GM21423 (cell line): ENCODE results near the gene FAM241A.
"Not testable (repeated sequence)": the region's sequence is repeated elsewhere in the genome, so short reads cannot be mapped to it uniquely, and the experiment has no call there.

Experiments
- ATAC-seq: cut with Tn5 transposase; IDR thresholded peaks from one replicate; pipeline ENCODE4 v1.9.1; 2021; ENCODE audit warnings: mild to moderate bottlenecking, moderate library complexity; ENCODE audit not compliant: unreplicated experiment

FAM241A gene

DNA sequence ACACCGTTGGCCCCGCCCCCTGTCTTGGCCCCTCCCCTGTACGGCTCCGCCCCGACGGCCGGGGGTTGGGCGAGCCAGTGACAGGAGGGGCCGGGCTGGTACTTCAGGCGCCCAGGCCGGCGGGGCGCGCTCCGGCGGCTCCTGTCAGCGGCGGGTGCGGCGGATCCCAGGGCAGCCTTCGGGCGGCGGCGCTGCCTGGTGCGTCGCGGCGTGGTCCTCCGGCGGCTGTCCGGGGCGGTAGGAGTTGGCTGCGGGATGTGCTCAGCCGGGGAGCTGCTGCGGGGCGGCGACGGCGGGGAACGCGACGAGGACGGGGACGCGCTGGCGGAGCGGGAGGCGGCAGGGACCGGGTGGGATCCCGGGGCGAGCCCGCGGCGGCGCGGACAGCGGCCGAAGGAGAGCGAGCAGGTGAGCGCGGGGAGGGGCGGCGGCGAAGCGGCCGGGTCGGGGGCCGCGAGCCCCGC lies at the start of gene FAM241A:
TSS of gene FAM241A (plus strand) at position 129 of the 464 bp plus-strand sequence. CDS start at position 256, 127 bp downstream.
- ATAC-seq, result peak; percentile 93

DNA sequence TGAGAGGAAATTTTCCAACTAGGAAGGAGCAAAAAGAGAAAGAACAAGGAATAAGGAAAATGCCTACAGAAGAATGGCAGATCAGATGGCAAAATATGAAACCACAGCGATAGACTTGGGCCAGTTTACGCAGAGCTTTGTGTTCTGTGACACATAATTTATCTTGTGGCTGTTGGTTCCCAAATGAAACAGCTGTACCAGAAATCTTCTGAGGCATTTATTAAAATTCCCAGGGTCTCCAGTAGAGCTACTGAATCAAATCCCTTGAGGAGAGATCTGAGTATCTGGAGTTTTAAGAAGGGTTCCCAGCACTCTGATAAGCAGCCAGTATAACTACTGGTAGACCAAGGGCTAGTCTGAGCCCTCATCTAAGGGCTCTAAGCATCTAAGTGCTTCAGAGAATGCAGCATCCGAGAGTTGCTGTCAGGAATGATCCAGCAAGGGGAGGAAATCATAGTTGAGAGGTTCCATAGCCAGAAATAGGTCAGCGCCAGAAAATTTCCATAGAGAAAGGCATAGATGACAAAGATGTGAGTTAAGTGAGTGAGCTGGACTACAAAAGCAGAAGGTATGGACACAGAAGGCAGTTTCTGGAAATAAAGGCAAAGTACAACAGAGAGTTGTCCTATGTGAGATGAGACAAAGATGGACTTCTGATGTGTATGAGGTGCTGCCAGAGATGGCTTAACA lies 46.3 kb upstream of the FAM241A start:
- ATAC-seq, result no peak

GRCh38 chr4:112099701-112100297 lies 45.5 kb upstream of the FAM241A start:
- ATAC-seq, result peak; percentile 59

GRCh38 chr4:112102875-112103370 lies 42.3 kb upstream of the FAM241A start:
- no peak for ATAC-seq

DNA sequence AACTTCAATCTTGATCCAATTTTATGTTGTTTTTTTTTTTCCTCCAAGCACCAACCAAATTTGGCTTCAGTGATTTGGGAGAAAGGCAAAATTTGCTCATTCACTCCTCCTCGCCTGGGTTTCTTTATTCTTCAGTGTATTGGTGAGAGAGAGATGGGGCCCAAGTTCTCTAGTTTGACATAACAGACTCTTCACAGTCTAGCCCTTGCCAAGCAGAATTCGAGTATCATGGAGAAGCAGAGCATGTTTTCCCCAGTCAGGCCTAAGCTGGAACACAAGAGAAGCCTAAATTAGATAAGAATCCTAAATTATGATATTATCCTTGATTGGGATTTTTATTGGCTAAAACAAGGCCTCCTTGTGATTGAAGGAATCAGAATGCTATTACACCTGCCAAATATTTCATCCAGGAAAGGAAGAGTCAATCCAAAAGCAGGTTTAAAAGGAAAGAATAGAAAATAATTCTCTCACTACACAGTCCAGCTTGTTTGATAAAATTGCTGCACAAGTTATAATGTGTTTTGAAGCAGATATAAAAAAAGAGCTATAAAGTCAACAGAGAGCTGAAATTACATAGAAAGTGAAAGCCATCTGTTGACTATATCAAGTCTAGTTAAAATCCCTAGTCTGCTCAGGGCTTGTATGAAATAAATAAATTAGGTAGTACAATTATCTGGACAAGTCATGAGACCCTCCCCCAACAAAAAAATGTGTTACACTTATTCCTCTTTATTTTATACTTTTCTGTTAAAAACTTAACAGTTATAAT lies 39.9 kb upstream of the FAM241A start:
- ATAC-seq, result no peak

- no peak for ATAC-seq
Observed at GRCh38 chr4:112109360-112110058, 35.7 kb upstream of the FAM241A start.

DNA sequence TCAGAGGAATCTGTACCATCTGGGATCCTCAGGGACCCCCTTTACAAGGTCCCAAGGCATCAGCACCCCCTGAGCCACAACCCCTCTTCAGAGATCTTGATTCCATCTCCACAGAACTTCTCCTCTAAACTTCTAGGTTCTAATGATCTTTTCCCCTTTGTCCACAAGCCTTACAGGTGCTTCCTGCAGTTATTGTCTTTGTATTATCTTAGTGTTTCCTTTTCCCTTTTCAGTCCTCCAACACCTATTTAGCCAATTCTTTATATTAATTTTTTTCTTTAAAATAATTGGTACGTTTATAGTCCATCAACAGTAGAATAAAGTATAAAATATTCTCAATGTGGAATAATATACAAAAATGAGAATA lies 35.2 kb upstream of the FAM241A start:
- ATAC-seq, result no peak

- ATAC-seq, result no peak
Observed at GRCh38 chr4:112111306-112111705, 33.9 kb upstream of the FAM241A start.

- ATAC-seq, result not testable (repeated sequence)
Observed at GRCh38 chr4:112112095-112112494, 33.2 kb upstream of the FAM241A start.

- ATAC-seq, result no peak
Observed at GRCh38 chr4:112112590-112113170, 32.6 kb upstream of the FAM241A start.

DNA sequence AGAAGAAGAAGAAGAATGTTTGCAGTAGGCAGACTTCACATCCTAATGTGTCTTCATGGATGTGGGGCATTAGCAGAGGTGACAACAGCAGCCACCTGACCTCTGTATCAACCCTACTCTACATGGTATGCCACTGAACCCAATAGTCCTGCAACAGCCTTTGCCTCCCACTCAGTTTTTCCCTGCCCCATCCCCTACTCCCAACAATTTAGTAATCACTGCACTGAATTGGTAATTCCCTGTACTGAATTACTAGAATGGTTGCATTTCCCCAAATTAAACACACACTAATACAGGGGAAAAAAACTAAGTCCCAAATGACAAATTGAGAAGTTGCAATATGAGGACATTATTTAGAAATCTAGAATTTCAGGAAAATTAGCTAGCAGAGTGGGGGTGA lies 31.4 kb upstream of the FAM241A start:
- ATAC-seq, result no peak

GRCh38 chr4:112114452-112114851 lies 30.8 kb upstream of the FAM241A start:
- ATAC-seq, result no peak

- ATAC-seq, result no peak
Observed at GRCh38 chr4:112118742-112119352, 26.4 kb upstream of the FAM241A start.

GRCh38 chr4:112119353-112119783 lies 25.9 kb upstream of the FAM241A start:
- peak; percentile 86 for ATAC-seq

DNA sequence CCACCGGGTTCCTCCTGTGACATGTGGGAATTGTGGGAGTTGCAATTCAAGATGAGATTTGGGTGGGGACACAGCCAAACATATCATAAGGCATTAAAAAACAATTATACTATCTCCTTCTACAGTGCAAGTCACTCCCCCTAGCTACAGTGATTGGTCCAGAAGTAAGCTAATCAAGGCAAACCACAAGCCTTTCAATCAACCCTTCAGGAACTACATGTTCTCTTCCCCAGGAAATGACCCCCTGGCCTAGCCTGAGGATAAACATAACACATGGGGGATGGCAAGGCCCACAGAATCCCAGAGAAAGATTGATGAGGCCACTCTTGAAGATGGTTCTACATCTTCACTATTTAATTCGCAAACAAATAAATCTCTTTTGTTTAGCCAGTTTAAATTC lies 25.2 kb upstream of the FAM241A start:
- ATAC-seq, result no peak

DNA sequence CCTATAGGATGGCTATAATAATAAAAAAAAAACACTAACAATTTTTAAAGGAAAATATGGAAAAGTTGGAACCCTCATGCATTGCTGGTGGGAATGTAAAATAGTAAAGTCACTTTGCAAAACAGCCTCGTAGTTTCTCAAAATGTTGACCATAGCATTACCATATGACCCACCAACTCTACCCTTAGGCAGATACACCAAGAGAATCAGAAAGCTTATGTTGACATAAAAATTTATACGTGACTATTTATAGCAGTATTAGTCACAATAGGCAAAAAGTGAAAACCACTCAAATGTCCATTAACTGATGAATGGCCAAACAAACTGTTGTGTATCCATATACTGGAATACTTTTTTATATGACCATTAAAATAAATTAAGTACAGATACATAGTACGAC lies 19.8 kb upstream of the FAM241A start:
- no peak for ATAC-seq

DNA sequence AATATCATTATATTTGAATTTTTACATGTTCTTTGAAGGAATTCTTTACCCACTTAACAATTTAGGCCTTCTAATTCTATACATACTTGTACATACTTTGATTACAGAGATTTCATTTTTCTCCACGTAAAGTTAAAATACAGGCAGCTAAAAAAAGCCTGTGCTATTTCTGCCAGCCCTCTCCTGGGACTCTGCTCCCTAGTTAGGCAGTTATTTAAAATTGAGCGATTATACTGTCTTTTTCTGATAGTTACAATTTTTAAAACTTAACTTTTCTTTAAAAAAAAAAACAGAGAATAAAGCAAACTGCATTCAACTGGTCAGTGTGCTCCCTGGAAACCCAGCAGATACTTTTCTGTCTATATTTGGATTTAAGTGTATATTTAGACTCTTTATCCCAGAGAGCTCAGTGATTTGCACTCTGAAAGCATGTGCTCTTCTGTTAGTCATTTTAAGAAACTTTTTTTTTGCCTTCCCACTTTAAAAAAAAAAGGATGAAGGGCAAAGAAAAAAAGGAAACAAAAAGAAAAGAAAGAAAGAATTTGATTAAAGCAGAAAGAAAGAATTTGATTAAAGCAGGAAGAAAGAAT lies 18.1 kb upstream of the FAM241A start:
- ATAC-seq, result no peak

GRCh38 chr4:112127803-112128202 lies 17.5 kb upstream of the FAM241A start:
- ATAC-seq, result no peak

- ATAC-seq, result no peak
Observed at GRCh38 chr4:112128452-112128851, 16.8 kb upstream of the FAM241A start.

DNA sequence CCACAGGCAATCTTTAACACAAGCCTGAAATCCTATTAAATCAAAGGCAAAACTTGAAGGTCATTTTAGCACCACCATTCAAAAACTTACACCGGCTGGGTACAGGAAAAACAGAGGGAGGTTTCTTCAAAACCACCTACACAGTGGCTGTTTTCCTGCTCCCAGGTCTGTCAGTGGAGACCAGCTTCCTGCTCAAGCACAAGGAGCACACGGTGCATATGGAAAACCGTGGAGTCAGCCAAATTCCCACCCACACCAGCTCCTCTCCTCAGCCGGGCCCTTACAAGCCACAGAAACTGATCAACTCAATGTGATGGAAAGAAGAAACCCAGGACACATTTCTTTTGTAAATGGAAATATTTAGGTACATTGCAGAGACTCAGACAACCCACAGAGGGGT lies 14.3 kb upstream of the FAM241A start:
- no peak for ATAC-seq
